Measurements from ENCODE around the gene FERMT1.

DNA sequence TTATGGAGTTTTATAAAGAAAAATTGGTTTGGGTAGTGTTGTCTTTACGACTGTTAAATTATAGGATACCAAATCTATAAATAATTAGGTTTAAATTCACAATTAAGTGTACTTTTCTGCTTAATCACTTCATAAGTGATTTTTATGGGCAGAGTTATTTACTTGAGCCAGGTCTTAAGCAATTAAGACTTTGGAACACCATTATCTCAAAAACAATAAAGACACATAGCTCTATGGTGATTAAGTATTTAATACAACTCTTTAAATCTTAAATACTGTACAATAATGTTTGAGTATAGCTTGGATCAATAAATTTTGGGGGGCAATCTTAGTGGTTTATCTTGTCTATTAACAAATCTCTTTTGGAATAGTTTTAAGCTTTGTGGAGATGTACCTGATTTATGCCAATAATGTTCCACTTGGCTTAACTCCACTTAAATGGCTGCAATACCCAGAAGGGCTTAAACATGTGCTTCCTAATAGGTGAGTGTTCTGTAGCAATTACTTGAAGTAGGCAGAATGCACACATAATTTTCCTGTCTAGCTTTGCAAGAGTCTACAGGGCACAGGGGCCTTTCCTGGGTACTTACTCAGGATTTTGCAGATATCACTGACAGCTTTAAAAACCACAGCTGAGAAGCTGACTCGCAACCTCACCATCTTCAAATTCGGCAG, 7.5 kb downstream of the FERMT1 start:
- TF ChIP-seq, protein P1, sequence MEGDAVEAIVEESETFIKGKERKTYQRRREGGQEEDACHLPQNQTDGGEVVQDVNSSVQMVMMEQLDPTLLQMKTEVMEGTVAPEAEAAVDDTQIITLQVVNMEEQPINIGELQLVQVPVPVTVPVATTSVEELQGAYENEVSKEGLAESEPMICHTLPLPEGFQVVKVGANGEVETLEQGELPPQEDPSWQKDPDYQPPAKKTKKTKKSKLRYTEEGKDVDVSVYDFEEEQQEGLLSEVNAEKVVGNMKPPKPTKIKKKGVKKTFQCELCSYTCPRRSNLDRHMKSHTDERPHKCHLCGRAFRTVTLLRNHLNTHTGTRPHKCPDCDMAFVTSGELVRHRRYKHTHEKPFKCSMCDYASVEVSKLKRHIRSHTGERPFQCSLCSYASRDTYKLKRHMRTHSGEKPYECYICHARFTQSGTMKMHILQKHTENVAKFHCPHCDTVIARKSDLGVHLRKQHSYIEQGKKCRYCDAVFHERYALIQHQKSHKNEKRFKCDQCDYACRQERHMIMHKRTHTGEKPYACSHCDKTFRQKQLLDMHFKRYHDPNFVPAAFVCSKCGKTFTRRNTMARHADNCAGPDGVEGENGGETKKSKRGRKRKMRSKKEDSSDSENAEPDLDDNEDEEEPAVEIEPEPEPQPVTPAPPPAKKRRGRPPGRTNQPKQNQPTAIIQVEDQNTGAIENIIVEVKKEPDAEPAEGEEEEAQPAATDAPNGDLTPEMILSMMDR (conservative IDR thresholded peaks at IDR 0.05; ENCODE audit: low read depth, low read length), result no peak
- TF ChIP-seq EZH2 (IDR thresholded peaks at IDR 0.05; ENCODE audit: borderline replicate concordance, low read depth, low read length, poor library complexity, severe bottlenecking), result no peak

All from A673 (cell line).